ENCODE data around the gene ECM1.

GRCh38 chr1:150560576-150561253, 52.8 kb downstream of the ECM1 start:
- TF ChIP-seq CTCF (conservative IDR thresholded peaks at IDR 0.05; ENCODE audit: low read depth, low read length): peak; percentile 86
- no peak for TF ChIP-seq EZH2phosphoT487 (IDR thresholded peaks at IDR 0.05; ENCODE audit: borderline replicate concordance, low read length)
- no peak for TF ChIP-seq EZH2 (IDR thresholded peaks at IDR 0.05; ENCODE audit: low read length, unreplicated experiment)
